CD4-positive, alpha-beta T cell treated with Interleukin-17A for 4 hours (primary cell): ENCODE data around the gene SHANK3.
A peak's percentile ranks its signal among the peaks of the same experiment; 100 is the strongest.
"Not testable (repeated sequence)": the region's sequence is repeated elsewhere in the genome, so short reads cannot be mapped to it uniquely, and the experiment has no call there.

ENCODE experiments used
- DNase-seq: peaks from one replicate; pipeline ENCODE4 v3.0.0-alpha.2; 2020; ENCODE audit warnings: mixed read lengths

SHANK3 gene

GRCh38 chr22:50672471-50673230 is at the start of gene SHANK3:
TSS of gene SHANK3 (plus strand) at chr22:50672823.
- no peak for DNase-seq

DNA sequence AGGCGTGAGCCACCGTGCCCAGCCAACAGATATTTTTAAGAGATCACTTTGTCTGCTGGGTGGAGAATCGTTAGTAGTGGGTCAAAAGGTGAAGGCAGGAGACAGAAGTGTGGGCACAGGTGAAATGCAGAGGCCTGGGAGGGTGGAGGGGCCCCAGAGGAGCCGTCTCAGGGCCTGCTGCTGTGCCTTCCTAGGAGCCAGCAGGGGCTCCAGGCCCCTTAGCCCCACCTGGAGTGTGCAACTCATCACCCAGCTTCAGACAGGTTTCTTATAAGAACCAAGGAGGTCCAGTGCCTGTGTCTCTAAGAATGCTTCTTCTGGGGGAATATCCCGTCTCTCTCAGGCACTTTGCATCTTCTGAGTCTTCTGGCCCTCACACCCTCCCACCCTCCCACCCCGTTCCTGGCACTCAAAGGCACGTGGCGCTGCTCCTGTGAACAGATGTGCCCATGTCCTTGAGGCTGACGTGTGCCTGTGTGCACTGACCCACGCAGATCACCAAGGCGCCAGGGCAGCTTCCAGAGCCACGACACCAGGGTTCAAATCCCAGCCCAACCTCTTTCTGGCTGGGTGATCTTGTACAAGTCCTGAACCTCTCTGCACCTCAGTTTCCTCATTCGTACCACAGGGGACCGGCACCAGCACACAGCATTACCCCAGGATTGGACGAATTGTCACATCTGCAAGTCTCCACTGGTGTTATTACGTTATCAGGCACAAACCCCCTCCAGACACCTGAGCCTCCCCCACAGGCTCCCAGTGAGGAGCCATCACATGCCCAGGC is 48.1 kb upstream of the SHANK3 start:
- DNase-seq = no peak

GRCh38 chr22:50625131-50625567 is 47.5 kb upstream of the SHANK3 start:
- no peak for DNase-seq

GRCh38 chr22:50625568-50626313 is 46.9 kb upstream of the SHANK3 start:
- DNase-seq = no peak

DNA sequence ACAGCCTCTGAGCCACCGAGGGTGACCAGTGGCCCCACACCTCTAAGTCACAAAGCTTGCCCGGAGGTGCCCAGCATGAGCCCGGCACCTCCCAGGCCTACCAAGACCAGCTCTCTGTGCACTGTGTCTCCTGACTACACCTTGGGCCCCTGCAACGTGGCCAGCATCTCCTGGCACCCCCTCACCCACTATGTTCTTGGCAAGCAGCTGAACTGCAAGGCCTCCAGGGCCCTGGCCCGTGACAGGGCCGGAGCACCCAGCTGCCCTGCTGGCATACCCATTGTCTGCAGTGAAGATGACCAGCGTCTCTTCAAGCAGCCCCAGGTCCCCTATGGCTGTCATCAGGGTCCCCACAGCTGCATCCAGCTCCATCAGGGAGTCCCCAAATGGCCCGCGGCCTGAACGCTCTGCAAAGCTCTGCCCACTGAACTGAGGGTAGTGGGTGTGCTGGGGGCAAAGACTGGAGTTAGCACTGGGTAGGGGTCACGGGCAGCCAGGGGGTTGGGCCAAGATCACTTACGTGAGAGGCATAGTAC is 46.2 kb upstream of the SHANK3 start:
- no peak for DNase-seq

- peak; percentile 19 for DNase-seq
Measured at GRCh38 chr22:50626850-50627641, 45.6 kb upstream of the SHANK3 start.

DNA sequence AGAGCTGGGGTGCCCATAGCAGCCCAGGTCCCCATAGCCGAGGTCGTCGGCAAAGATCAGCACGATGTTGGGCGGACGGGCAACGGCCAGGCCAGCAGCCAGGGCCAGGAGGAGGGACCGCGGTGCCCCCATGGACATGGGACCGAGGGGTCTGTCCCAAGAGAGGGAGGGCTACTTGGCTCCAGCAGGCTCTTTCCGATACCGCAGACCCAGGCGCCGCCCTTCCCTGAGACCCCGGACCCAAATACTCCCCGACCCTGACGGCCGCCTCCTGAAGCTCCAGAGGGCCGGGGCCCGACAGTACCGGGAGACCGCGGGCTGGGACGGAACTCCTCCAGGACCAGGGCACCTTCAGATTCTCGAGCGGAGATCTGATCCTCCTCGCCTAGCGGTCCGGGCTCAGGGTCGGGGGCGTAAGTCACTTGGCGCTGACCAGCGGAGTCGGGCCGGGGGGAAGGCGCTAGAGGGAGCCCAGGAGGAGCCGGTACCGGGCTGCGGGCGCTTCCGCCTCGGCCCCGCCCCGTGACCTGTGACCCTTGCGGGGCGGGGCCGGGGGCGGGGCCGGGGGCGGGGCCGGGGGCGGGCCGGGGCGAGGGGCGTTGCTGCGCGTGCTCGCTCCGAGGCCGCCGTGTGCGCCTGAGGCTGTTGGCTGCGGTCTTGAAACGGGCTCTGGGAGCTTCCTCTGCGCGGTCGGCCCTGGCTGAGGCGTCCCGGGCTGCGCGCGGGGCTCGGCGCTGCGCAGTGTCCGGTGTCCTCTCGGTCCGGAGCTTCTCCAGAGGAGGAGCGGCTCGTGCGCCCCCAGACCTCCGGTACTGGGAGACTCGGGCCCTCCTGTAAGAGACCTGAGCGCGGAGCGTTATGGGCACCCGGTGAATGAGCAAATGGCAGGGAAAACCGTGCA is 44.7 kb upstream of the SHANK3 start, which contains the start of gene ARSA:
TSS of gene ARSA (minus strand) at position 511 of the 901 bp plus-strand sequence. CDS start at position 138, 373 bp downstream.
- peak; percentile 84 for DNase-seq

DNA sequence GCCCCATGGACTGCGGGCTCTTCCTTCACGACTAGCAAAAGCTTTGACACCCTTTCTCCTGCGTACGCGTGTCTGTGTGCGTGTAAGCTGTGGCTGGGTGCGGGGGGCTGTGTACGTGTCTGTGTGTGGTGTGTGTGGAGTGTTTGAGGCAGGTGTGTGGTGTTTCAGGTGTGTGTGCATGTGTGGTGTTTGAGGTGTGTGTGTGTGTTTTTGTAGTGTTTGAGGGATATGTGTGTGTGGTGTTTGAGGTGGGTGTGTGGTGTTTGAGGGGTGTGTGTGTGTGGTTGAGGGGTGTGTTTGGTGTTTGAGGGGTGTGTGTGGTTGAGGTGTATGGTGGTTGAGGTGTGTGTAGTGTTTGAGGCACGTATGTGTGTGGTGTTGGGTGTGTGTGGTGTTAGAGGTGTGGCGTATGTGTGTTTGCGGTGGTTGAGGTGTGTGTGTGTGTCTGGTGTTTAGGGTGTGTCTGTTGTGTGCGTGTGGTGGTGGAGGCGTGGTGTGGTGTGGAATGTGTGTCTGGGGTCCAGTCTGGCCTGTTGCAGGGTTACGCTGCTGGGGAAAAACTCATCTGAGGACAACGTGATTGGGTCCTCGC is 44.0 kb upstream of the SHANK3 start:
- no peak for DNase-seq

GRCh38 chr22:50630376-50630775 is 42.2 kb upstream of the SHANK3 start:
- DNase-seq = no peak

DNA sequence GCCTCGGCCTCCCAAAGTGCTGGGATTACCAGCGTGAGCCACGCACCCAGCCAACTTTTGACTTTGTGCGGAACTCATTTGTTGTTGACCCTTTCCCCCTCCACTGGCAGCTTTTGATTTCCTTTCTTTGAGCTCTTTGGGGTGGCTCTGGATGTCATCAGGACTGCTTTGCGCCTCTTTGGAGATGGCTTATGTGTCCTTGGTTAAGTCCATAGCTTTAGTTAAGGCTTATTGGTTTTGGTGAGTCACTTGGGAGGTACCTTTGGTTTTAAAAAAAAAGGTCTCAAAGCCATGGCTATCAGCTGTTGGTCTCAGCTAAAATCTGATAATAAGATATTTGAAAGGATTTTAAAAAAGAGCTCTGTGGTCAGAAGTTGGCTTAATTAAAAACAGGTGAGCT is 39.5 kb upstream of the SHANK3 start:
- no peak for DNase-seq

DNA sequence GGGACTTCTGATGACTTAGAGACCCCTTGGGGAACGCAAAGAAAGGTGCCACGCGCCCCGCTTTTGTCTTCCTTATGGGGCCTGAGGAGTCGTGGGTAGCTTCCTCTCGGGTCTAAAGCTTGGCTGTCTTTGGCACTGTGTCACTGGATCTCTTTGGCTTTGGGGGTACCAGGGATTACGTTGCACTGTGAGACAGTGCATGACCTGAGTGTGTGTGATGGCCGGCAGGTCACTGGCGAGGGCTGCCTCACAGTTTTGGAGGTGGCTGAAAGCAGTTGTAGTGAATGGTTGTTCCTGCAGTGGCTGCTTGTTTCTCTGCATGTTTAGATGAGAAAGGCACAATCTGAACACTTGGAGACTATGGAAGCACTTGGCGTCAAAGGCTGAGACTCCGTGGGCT is 38.9 kb upstream of the SHANK3 start:
- no peak for DNase-seq

GRCh38 chr22:50635591-50635990 is 37.0 kb upstream of the SHANK3 start:
- no peak for DNase-seq

GRCh38 chr22:50640296-50640695 is 32.3 kb upstream of the SHANK3 start:
- DNase-seq = not testable (repeated sequence)

- no peak for DNase-seq
Measured at GRCh38 chr22:50640857-50641647, 31.6 kb upstream of the SHANK3 start.

DNA sequence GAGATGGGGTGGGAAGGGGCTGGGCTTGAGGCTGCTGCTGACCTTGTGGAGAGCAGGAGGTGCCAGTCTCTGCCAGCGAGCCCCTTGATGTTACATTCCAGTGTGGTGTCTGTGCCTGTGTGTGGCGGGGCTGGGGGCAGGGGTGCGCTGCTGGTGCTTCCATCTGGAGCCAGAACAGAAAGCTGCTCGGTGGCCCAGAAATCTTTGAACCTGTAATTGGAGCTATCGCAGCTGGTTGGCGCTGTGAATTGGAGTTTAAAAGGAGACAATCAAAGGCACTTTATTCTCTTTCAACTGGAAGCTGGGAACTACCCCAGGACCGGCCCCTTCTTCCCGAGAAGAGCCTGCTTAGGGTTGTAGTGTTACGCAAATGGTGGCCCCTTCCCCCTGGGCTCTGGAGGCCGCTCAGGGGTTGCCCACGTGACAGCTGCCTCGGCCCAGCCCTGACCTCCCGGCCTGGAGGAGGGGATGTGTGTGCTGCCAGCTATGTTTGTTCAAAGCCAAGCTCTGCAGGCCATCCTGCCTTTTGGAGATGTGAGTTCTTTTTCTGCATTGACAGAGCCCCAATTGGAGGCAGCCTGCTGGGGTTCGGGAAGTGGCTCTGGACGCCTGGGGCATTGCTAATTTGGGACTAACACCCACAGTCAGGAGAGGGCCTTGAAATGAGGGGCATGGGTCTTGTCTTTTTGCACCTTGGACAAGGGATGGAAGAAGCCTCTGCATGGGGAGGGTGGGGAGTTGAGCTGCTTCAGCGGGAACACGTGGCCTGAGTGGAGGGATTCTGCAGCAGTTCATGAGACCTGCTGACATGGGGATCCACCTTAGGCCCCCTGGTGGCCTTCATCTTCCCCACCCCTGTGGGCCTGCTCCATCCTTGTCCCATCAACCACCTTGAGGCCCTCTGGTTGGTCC is 30.7 kb upstream of the SHANK3 start:
- DNase-seq = peak; percentile 21

GRCh38 chr22:50643021-50643820 is 29.4 kb upstream of the SHANK3 start:
- DNase-seq = not testable (repeated sequence)

DNA sequence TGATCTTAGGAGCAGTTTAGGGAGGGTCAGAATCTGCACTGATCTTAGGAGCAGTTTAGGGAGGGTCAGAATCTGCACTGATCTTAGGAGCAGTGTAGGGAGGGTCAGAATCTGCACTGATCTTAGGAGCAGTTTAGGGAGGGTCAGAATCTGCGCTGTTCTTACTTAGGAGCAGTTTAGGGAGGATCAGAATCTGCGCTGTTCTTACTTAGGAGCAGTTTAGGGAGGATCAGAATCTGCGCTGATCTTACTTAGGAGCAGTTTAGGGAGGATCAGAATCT is 28.9 kb upstream of the SHANK3 start:
- DNase-seq = not testable (repeated sequence)

GRCh38 chr22:50653256-50653655 is 19.4 kb upstream of the SHANK3 start:
- DNase-seq = no peak
